ENCODE results near the gene CPHXL2.

CPHXL2 gene

DNA sequence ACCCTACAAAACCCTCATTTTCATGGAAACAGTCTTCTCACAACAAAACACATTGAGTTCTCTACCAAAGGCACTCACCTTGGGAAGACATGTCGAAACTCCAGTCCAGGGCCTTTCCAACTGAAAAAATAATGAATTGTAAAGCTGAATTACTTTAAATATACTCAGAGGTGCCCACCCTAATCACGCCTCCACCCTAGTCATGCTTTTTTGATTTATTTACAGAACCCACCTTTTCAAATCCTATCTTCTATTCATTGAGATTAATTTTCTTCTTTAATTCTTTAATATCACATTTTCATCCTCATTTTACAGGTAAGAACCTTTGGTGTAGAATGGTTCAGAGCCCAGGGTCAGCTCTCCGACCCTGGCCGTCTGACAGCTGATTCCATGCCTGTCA lies at the start of gene CPHXL2:
CPHXL2 (minus strand) TSS at position 101 of the 400 bp plus-strand sequence; CDS start at position 91, 10 bp downstream.
- no peak for DNase-seq (ENCODE audit: low read depth)

DNA sequence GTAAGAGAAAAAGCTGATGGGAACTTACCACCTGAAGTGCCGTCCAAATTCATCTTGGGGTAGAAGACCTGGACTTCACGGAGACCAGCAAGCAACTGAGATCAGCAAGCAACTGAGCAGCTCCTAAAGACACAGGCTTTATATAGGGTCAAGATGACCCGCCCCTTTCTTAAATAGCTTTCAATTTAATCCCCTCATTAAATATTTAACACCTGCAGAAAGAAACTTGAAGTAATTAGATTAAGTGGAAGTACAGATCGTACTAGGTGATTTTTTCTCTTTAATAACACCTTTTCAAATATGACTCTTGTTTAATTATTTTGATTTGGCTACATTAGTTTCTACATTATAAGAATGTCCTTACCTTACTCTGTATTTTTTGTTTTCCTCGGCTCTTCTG lies 49.6 kb upstream of the CPHXL2 start, which contains the start of gene CPHXL:
CPHXL (minus strand) TSS at position 101 of the 400 bp plus-strand sequence; CDS start at position 53, 48 bp downstream.
- DNase-seq (ENCODE audit: low read depth): no peak

DNA sequence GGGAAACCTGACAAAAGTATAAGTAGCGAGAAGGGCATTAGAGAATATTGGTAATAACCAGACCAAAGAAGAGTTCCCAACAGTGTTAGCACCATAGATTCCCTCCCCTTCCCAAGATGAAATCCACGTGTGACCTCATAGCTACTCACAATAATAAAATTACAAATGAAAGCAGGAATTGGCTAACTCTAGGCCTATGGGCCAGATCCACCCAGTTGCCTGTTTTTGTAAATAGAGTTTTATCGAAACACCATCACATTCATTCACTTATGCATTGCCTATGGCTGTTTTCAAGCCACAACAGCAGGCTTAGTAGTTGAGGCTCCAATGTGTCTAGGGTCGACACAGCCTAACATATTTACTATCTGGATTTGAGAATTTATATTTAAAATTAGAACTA lies 41.6 kb upstream of the CPHXL2 start:
- DNase-seq (ENCODE audit: low read depth): no peak

DNA sequence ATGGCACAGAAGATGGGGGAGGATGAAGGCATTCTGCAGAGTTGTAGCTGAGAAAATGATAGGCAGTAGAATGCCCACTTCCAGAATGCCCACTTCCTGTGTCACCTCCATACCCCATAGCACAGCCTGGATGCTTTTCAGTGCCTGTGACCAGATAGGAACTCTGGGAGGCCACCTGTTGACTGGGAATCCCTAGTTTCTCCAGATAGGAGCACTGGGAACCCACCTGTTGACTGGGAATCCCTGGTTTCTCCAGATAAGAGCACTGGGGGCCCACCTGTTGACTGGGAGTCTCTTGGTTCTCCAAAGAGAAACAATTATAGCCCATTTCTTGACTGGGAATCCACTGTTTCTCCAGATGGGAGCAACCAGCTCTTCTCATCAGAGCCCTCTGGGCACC lies 37.9 kb upstream of the CPHXL2 start:
- DNase-seq (ENCODE audit: low read depth): no peak

- DNase-seq (ENCODE audit: low read depth): no peak
Observed at GRCh38 chr16:75710344-75710743, 33.5 kb upstream of the CPHXL2 start.

DNA sequence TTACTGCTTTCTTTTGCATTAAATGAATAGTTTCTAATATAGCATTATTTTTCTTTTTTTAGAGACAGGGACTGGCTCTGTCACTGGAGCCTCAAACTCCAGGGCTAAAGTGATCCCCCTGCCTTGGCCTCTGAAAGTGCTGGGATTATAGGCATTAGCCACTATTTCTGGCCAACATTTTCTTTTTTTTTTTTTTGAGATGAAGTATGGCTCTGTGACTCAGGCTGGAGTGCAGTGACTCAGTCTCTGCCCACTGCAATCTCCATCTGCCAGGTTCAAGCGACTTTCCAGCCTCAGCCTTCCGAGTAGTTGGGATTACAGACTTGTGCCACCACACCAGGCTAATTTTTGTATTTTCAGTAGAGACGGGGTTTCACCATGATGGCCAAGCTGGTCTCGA lies 26.5 kb upstream of the CPHXL2 start:
- DNase-seq (ENCODE audit: low read depth): no peak

GRCh38 chr16:75702242-75702641 lies 25.4 kb upstream of the CPHXL2 start:
- DNase-seq (ENCODE audit: low read depth): no peak

DNA sequence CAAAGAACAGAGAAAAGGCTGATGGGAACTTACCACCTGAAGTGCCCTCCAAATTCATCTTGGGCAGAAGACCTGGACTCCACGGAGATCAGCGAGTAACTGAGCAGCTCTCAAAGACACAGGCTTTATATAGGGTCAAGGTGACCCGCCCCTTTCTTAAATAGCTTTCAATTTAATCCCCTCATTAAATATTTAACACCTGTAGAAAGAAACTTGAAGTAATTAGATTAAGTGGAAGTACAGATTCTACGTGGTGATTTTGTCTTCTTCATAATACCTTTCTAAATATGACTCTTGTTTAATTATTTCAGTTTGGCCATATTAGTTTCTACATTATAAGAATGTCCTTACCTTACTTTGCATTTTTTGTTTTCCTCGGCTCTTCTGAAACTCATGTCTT lies 24.6 kb upstream of the CPHXL2 start, which contains the start of gene DUXB:
DUXB (minus strand) TSS at position 101 of the 400 bp plus-strand sequence; CDS start at position 58, 43 bp downstream.
- DNase-seq (ENCODE audit: low read depth): no peak

- DNase-seq (ENCODE audit: low read depth): no peak
Observed at GRCh38 chr16:75697571-75697970, 20.8 kb upstream of the CPHXL2 start.

DNA sequence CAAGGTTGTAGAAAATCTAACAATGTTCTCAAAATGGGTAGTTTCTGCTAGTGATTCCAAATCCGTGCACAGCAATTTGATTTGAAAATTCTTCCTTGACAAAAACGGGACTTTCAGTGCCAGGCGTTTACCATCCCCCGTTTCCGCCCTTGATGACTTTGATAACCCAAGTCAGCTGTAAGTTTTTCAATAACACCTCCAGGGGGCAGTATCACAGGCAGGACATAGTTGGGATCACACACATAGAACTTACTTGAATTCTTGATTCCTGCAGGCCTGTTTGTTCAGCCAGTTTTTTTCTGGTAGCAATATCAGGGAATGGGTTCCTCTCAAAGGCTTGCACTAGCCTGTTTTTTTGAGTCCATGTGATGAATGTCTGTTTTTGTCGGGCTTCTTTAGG lies 18.9 kb upstream of the CPHXL2 start:
- DNase-seq (ENCODE audit: low read depth): no peak

DNA sequence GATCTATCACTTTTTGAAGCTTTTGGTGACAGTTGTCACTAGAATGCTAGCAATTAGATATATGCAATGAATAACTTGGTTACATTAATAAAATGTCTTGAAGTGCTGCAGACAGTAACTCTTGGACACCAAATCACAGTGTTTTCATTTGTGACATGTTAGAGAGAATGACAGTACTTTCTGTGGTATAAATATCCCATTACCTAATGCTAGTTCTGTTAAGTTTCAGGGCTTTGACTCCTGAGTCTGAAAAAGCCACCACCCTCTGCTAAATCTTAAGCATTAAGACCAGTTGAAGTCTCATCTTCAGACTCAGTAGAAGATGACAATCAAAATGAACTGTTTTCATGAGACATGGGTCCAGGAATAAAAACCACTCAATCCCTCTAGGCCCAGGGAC lies 10.6 kb upstream of the CPHXL2 start:
- DNase-seq (ENCODE audit: low read depth): no peak

DNA sequence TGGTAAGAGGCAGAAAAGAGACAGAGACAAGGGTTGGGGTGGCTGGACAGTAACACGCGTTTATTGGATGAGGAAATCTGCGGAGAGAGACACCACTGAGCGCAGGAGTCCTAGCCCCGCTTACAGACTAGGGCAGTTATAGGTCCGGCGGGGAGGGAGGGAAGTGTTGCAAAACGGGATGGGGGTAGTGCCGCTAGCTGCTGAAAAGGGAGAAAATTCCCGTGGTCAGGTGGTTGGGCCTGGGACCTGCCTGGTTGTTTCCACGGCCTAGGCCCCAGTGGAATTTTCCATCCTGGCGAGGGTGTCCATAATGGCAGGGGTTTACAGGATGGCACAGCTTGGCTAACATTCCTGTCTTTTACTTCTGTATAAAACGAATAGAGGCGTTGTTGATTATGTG lies 5.5 kb upstream of the CPHXL2 start:
- no peak for DNase-seq (ENCODE audit: low read depth)

DNA sequence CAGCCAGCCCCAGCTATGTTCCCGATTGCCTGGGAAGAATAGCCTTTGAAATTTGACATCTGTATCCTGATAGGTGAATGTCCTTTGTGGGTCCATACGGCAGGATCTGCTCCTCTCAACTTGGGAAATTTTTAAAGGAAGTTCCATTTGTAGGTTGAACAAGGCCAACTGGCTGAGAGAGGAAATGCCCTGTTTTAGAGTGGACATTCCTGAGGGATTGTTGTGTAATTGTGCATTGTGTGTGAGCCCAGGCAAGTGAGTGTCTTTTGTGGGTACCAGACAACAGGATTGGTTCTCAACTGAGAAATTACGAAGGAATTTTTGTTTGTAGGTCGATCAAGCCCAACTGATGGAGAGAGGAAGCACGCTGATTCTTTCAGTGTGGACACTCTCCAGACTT lies 2.6 kb upstream of the CPHXL2 start:
- DNase-seq (ENCODE audit: low read depth): no peak

DNA sequence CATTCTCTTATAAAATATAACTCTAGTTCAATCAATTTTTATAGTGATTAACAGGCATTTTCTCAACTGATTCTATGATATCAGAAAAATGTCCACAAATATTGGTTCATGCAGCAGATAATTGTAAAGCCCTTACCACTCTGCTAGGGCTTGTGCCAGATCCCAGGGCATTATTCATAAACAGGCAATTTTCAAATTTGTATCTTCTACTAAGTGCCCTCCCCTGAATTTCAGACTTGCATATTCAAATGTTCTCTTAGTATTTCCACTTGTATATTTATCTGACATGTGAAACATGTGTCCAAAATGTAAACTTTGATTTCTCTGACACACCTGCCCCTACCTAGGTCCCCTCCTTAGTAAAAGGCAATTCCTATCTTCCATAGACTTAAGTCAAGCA lies 9.3 kb downstream of the CPHXL2 start:
- DNase-seq (ENCODE audit: low read depth): no peak

DNA sequence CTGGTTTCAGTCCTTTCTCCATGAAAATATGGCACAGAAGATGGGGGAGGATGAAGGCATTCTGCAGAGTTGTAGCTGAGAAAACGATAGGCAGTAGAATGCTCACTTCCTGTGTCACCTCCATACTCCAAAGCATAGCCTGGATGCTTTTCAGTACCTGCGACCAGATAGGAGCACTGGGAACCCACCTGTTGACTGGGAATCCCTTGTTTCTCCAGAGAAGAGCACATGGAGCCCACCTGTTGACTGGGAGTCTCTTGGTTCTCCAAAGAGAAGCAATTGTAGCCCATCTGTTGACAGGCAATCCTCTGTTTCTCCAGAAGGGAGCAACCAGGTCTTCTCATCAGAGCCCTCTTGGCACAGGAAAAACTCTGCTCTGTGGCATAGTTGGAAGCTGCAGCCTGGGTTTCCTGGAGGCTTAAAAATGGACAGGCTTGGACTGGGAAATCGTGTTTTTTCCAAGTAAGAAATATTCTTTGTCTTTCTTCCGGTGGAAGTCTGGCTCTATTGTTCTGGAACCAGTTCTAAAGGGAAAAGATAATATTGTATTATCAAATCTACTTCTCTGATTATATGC lies 16.0 kb downstream of the CPHXL2 start:
- DNase-seq (ENCODE audit: low read depth): no peak

GRCh38 chr16:75660321-75660720 lies 16.5 kb downstream of the CPHXL2 start:
- DNase-seq (ENCODE audit: low read depth): no peak

DNA sequence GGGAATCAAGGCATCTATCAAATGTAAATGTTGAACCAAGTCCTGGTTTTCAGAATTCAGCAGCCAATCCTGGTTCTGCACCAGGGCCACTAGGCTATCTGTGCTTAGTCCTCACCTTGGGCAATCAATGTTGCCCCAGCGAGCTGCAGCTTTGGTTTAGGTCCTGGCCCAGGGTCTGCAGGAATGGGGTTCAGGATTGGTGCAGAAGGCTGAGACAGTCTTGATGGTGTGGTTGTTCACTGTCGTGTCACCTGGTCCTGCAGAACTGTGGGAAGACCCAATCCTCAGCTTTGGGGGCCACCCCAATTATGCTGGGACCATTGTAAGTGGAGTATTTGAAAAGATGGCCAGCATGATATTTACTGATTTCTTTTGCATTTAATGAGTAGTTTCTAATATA lies 18.6 kb downstream of the CPHXL2 start:
- DNase-seq (ENCODE audit: low read depth): no peak

- DNase-seq (ENCODE audit: low read depth): peak; percentile 21
Observed at GRCh38 chr16:75653922-75654321, 22.9 kb downstream of the CPHXL2 start.

DNA sequence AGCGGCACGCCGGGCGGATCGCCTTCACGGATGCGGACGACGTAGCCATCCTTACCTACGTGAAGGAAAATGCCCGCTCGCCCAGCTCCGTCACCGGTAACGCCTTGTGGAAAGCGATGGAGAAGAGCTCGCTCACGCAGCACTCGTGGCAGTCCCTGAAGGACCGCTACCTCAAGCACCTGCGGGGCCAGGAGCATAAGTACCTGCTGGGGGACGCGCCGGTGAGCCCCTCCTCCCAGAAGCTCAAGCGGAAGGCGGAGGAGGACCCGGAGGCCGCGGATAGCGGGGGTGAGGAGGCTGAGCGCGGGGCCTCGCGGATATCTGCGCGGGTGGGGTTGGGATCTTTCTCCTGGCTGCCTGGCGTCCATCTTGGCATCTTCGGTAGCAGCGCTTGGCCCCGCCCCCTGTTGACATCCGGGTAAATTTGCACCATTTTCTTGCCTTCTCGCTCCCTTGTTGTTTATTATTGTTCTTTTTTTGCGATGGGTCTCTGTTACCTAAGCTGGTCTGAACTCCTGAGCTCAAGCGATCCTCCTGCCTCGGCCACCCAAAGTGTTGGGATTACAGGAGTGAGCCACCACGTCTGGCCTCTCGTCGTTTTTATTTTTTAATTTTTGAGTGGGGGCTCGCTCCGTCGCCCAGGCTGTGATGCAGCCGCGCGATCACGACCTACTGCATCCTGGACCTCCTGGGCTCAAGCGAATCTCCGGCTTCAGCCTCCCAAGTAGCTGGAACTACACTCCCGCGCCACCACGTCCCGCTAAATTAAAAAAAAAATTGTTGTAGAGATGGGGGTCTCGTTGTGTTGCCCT lies 28.3 kb downstream of the CPHXL2 start:
- DNase-seq (ENCODE audit: low read depth): peak; percentile 39

DNA sequence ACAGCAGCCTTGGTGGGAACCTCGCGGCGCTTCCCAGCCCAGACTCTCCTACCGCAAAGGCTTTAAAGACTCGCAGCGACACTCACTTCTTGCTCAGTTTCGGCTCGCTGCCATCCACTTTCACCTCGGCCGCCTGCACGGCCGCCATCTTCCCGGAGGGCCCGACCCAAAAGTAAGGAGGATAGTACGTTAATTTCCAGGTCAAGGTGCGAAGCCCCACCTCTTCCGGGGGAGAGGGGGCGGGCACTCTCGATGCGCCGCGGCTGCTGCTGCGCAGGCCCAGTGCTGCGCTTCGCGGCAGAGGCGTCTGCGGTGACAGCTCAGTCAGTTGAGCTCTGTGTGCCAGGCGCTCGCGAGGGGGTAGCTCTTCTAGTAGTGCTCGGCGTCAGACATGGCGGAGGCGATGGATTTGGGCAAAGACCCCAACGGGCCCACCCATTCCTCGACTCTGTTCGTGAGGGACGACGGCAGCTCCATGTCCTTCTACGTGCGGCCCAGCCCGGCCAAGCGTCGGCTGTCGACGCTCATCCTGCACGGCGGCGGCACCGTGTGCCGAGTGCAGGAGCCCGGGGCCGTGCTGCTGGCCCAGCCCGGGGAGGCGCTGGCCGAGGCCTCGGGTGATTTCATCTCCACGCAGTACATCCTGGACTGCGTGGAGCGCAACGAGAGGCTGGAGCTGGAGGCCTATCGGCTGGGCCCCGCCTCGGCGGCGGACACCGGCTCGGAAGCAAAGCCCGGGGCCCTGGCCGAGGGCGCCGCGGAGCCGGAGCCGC lies 29.1 kb downstream of the CPHXL2 start, which contains the start of the genes KARS1 and TERF2IP:
KARS1 (minus strand) TSS at position 174 of the 773 bp plus-strand sequence; CDS start at position 148, 26 bp downstream.
TERF2IP (plus strand) TSS at position 282 of the 773 bp plus-strand sequence; CDS start at position 392, 110 bp downstream.
- DNase-seq (ENCODE audit: low read depth): peak; percentile 82

DNA sequence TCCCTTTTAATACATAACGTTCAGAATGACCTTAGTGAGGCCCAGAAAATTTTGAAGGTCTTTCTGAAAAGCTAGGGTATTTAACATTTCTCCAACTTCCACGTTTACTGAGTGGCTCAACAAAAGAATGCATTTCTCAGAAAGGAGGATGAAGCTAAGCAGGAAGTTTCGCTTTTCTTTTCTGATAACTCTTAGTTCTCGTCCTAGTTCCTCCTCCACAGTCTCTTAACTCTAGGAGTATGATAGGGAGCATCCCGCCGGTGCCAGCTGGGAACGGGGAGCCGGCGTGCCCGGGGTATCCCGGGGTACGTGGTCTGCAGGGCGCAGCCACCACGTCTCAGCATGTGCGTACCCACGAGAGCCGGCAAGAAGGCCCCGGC lies 29.7 kb downstream of the CPHXL2 start:
- DNase-seq (ENCODE audit: low read depth): no peak

GRCh38 chr16:75644240-75645012 lies 32.4 kb downstream of the CPHXL2 start:
- DNase-seq (ENCODE audit: low read depth): no peak
